GM18505 (cell line): ENCODE data around the gene IFFO2.

Experiments
- ATAC-seq: cut with Tn5 transposase; IDR thresholded peaks from one replicate; pipeline ENCODE4 v1.9.1; 2021; ENCODE audit not compliant: unreplicated experiment
- POLR2A ChIP-seq: IDR thresholded peaks from 4 replicates; pipeline ENCODE4 v1.6.1; 2011; ENCODE audit warnings: borderline replicate concordance; ENCODE audit not compliant: insufficient read depth, insufficient read length; ENCODE audit errors: extremely low read depth

IFFO2 gene

GRCh38 chr1:18989176-18989799 is 32.8 kb upstream of the IFFO2 start:
- ATAC-seq: no peak
- no peak for TF ChIP-seq POLR2A

- no peak for ATAC-seq
- no peak for TF ChIP-seq POLR2A
Measured at GRCh38 chr1:18981242-18981641, 24.8 kb upstream of the IFFO2 start.

- TF ChIP-seq POLR2A: no peak
Measured at GRCh38 chr1:18978706-18979105, 22.2 kb upstream of the IFFO2 start.

GRCh38 chr1:18977428-18977827 is 21.0 kb upstream of the IFFO2 start:
- TF ChIP-seq POLR2A: no peak
- no peak for ATAC-seq

More at GRCh38 chr1:18978706-18979105, 22.2 kb upstream of the IFFO2 start:
- ATAC-seq: no peak

- TF ChIP-seq POLR2A: no peak
- ATAC-seq: no peak
Measured at GRCh38 chr1:18976096-18976495, 19.6 kb upstream of the IFFO2 start.

- no peak for ATAC-seq
- TF ChIP-seq POLR2A: no peak
Measured at GRCh38 chr1:18974606-18975005, 18.1 kb upstream of the IFFO2 start.

- ATAC-seq: no peak
- no peak for TF ChIP-seq POLR2A
Measured at GRCh38 chr1:18974005-18974404, 17.5 kb upstream of the IFFO2 start.

- no peak for ATAC-seq
- TF ChIP-seq POLR2A: no peak
Measured at GRCh38 chr1:18973446-18973955, 17.0 kb upstream of the IFFO2 start.

GRCh38 chr1:18972991-18973390 is 16.5 kb upstream of the IFFO2 start:
- TF ChIP-seq POLR2A: no peak
- no peak for ATAC-seq

- no peak for TF ChIP-seq POLR2A
- ATAC-seq: no peak
Measured at GRCh38 chr1:18972531-18972930, 16.1 kb upstream of the IFFO2 start.

GRCh38 chr1:18970762-18971161 is 14.3 kb upstream of the IFFO2 start:
- no peak for ATAC-seq
- no peak for TF ChIP-seq POLR2A

GRCh38 chr1:18970358-18970757 is 13.9 kb upstream of the IFFO2 start:
- ATAC-seq: no peak
- TF ChIP-seq POLR2A: no peak

- ATAC-seq: no peak
- TF ChIP-seq POLR2A: no peak
Measured at GRCh38 chr1:18967066-18967690, 10.7 kb upstream of the IFFO2 start.
